ENCODE data around the gene UBXN11.

GRCh38 chr1:26338670-26339069, 32.2 kb upstream of the UBXN11 start:
- TF ChIP-seq ZNF629 (CRISPR knock-in tag; conservative IDR thresholded peaks at IDR 0.05) = no peak
- no peak for TF ChIP-seq SSRP1 (CRISPR knock-in tag; IDR thresholded peaks at IDR 0.05)
- no peak for TF ChIP-seq MTA1 (CRISPR knock-in tag; IDR thresholded peaks at IDR 0.05; ENCODE audit: borderline replicate concordance)
- TF ChIP-seq GTF2F1 (IDR thresholded peaks at IDR 0.05; ENCODE audit: low read length) = no peak
- TF ChIP-seq SMARCC2 (IDR thresholded peaks at IDR 0.05) = no peak
- TF ChIP-seq CTCF (CRISPR knock-in tag; IDR thresholded peaks at IDR 0.05) = no peak
- TF ChIP-seq ATF1 (CRISPR knock-in tag; IDR thresholded peaks at IDR 0.05) = no peak
- no peak for TF ChIP-seq ZNF256 (CRISPR knock-in tag; conservative IDR thresholded peaks at IDR 0.05)
- no peak for TF ChIP-seq POLR2AphosphoS5 (IDR thresholded peaks at IDR 0.05; ENCODE audit: low read depth, low read length)
